Neural progenitor cell (in vitro differentiated cells): ENCODE data around the gene CANT1. TPM values are rescaled to one million over a fixed set of nuclear protein-coding genes. Genes with fewer than 3 reads are reported as not detected.

Source experiments
- DNase-seq: peaks from one replicate; pipeline ENCODE4 v3.0.0-alpha.2; 2016; ENCODE audit warnings: low spot score
- H2AFZ ChIP-seq: fragments of 200-600 bp; sonication (generic); replicated peaks from 2 replicates; pipeline ENCODE4 v1.6.1; 2016; ENCODE audit warnings: antibody characterized with exemption
- H3F3A ChIP-seq: fragments of 200-600 bp; sonication (generic); 2 replicates; pipeline ENCODE4 v1.6.1; 2016; ENCODE audit warnings: antibody characterized with exemption, low read depth
- H3K27ac ChIP-seq: fragments of 200-600 bp; sonication (generic); 2 replicates; pipeline ENCODE4 v1.5.1; 2016; ENCODE audit warnings: mild to moderate bottlenecking
- H3K27me3 ChIP-seq: fragments of 200-600 bp; sonication (generic); 2 replicates; pipeline ENCODE4 v1.6.1; 2016; ENCODE audit warnings: mild to moderate bottlenecking, moderate library complexity
- H3K36me3 ChIP-seq: fragments of 200-600 bp; sonication (generic); 2 replicates; pipeline ENCODE4 v1.5.1; 2016
- H3K4me1 ChIP-seq: fragments of 200-600 bp; sonication (generic); 2 replicates; pipeline ENCODE4 v1.6.1; 2016; ENCODE audit warnings: mixed run types
- H3K4me2 ChIP-seq: fragments of 200-600 bp; sonication (generic); 2 replicates; pipeline ENCODE4 v1.6.1; 2016
- H3K4me3 ChIP-seq: fragments of 200-600 bp; sonication (generic); 2 replicates; pipeline ENCODE4 v1.5.1; 2016
- H3K79me2 ChIP-seq: fragments of 200-600 bp; sonication (generic); 2 replicates; pipeline ENCODE4 v1.6.1; 2016; ENCODE audit warnings: low read depth
- H3K9ac ChIP-seq: fragments of 200-600 bp; sonication (generic); 2 replicates; pipeline ENCODE4 v1.6.1; 2016
- H3K9me3 ChIP-seq: fragments of 200-600 bp; sonication (generic); 2 replicates; pipeline ENCODE4 v1.5.1; 2016; ENCODE audit warnings: low read depth
- H4K20me1 ChIP-seq: fragments of 200-600 bp; sonication (generic); 2 replicates; pipeline ENCODE4 v1.6.1; 2016; ENCODE audit warnings: low read depth
- H3K27ac Mint-ChIP-seq: 3 replicates; pipeline ENCODE4 v1.8.0; 2021; ENCODE audit warnings: mixed read lengths
- H3K27me3 Mint-ChIP-seq: 2 replicates; pipeline ENCODE4 v1.8.0; 2022; ENCODE audit warnings: low read depth, mild to moderate bottlenecking, inconsistent platforms, moderate library complexity, mixed read lengths; ENCODE audit not compliant: insufficient read depth
- H3K36me3 Mint-ChIP-seq: 3 replicates; pipeline ENCODE4 v1.8.0; 2021; ENCODE audit warnings: mixed read lengths
- H3K4me1 Mint-ChIP-seq: 3 replicates; pipeline ENCODE4 v1.8.0; 2021; ENCODE audit warnings: mixed read lengths
- H3K4me3 Mint-ChIP-seq: 3 replicates; pipeline ENCODE4 v1.8.0; 2021; ENCODE audit warnings: mild to moderate bottlenecking, moderate library complexity, mixed read lengths
- H3K9me3 Mint-ChIP-seq: 3 replicates; pipeline ENCODE4 v1.8.0; 2020; ENCODE audit warnings: mixed read lengths
- CTCF ChIP-seq: fragments of 200-600 bp; sonication (generic); IDR thresholded peaks from 2 replicates; pipeline ENCODE4 v1.5.1; 2017; ENCODE audit warnings: antibody characterized with exemption, mild to moderate bottlenecking
- EZH2 ChIP-seq: fragments of 200-600 bp; sonication (generic); IDR thresholded peaks from 2 replicates; pipeline ENCODE4 v1.6.1; 2017; ENCODE audit warnings: antibody characterized with exemption, mild to moderate bottlenecking, moderate library complexity
- EZH2phosphoT487 ChIP-seq: fragments of 200-600 bp; sonication (generic); IDR thresholded peaks from 2 replicates; pipeline ENCODE4 v1.6.1; 2017; ENCODE audit warnings: antibody characterized with exemption
- total RNA-seq: library from RNA; depleted of rRNA; stranded (reverse); fragments of >200 nt; gene quantifications from 2 replicates; pipeline ENCODE4 v1.2.3, GENCODE V29; 2015; ENCODE audit warnings: low replicate concordance

The CANT1 gene
- total RNA-seq, 1 donor from 2014 or later = 24.3 TPM

- Histone ChIP-seq H3K27me3 (peaks cover 8% of the 10 kb centered on the region), H3K4me1 (peaks cover 4% of the 10 kb centered on the region), H3K36me3 (no peaks in the 10 kb centered on the region), H4K20me1 (peaks cover 6% of the 10 kb centered on the region), H3K27ac (no peak overlapping the region), H2AFZ (no peak overlapping the region), H3K9me3 (no peaks in the 10 kb centered on the region), H3K79me2 (no peaks in the 10 kb centered on the region), H3K9ac (no peak overlapping the region), H3F3A (peaks cover 5% of the 10 kb centered on the region), H3K4me3 (no peak overlapping the region), H3K4me2 (no peak overlapping the region)
- no peak overlapping the region for H3K4me3 Mint-ChIP-seq
- H3K27me3 Mint-ChIP-seq = peaks cover 2% of the 10 kb centered on the region
- peaks cover 7% of the 10 kb centered on the region for H3K4me1 Mint-ChIP-seq
- DNase-seq = no peak
- TF ChIP-seq CTCF = no peak
- TF ChIP-seq EZH2phosphoT487 = no peak
- no peak for TF ChIP-seq EZH2
- H3K36me3 Mint-ChIP-seq = peaks cover 22% of the 10 kb centered on the region
- H3K9me3 Mint-ChIP-seq = no peaks in the 10 kb centered on the region
- no peak overlapping the region for H3K27ac Mint-ChIP-seq
Measured at GRCh38 chr17:78991017-78991738, 18.4 kb downstream of the CANT1 start.

GRCh38 chr17:78990349-78991016, 19.1 kb downstream of the CANT1 start:
- peaks cover 18% of the 10 kb centered on the region for H3K36me3 Mint-ChIP-seq
- H3K36me3 ChIP-seq = no peaks in the 10 kb centered on the region

GRCh38 chr17:78988152-78988551, 21.4 kb downstream of the CANT1 start:
- Histone ChIP-seq H3K36me3 (no peaks in the 10 kb centered on the region), H2AFZ (no peak overlapping the region), H3F3A (peaks cover 5% of the 10 kb centered on the region), H3K79me2 (no peaks in the 10 kb centered on the region), H3K27me3 (peaks cover 8% of the 10 kb centered on the region), H3K4me2 (no peak overlapping the region), H4K20me1 (peaks cover 6% of the 10 kb centered on the region), H3K9me3 (no peaks in the 10 kb centered on the region), H3K4me3 (no peak overlapping the region), H3K4me1 (peaks cover 4% of the 10 kb centered on the region), H3K27ac (no peak overlapping the region), H3K9ac (no peak overlapping the region)
- H3K36me3 Mint-ChIP-seq = peaks cover 15% of the 10 kb centered on the region
- H3K27me3 Mint-ChIP-seq = peaks cover 2% of the 10 kb centered on the region
- no peaks in the 10 kb centered on the region for H3K9me3 Mint-ChIP-seq
- DNase-seq = no peak
- no peak for TF ChIP-seq CTCF
- no peak for TF ChIP-seq EZH2
- TF ChIP-seq EZH2phosphoT487 = no peak
- H3K4me3 Mint-ChIP-seq = no peak overlapping the region
- H3K4me1 Mint-ChIP-seq = peaks cover 12% of the 10 kb centered on the region
- H3K27ac Mint-ChIP-seq = no peak overlapping the region

More at GRCh38 chr17:78990349-78991016, 19.1 kb downstream of the CANT1 start:
- peaks cover 2% of the 10 kb centered on the region for H3K27me3 Mint-ChIP-seq
- Histone ChIP-seq H3K4me3 (no peak overlapping the region), H3K9ac (no peak overlapping the region), H3F3A (peaks cover 5% of the 10 kb centered on the region), H3K4me1 (peaks cover 4% of the 10 kb centered on the region), H3K79me2 (no peaks in the 10 kb centered on the region), H3K27ac (no peak overlapping the region), H3K4me2 (no peak overlapping the region), H3K27me3 (peaks cover 8% of the 10 kb centered on the region), H4K20me1 (peaks cover 6% of the 10 kb centered on the region), H2AFZ (no peak overlapping the region), H3K9me3 (no peaks in the 10 kb centered on the region)
- H3K4me3 Mint-ChIP-seq = no peak overlapping the region
- H3K27ac Mint-ChIP-seq = no peak overlapping the region
- TF ChIP-seq EZH2phosphoT487 = no peak
- DNase-seq = no peak
- no peaks in the 10 kb centered on the region for H3K9me3 Mint-ChIP-seq
- H3K4me1 Mint-ChIP-seq = peaks cover 12% of the 10 kb centered on the region
